SU-DHL-6 (cell line): Measurements from ENCODE around the gene SNX25.

Source experiments
- H2AFZ ChIP-seq: fragments of 200-600 bp; sonication (generic); 2 replicates; pipeline ENCODE4 v1.6.1; 2014; ENCODE audit warnings: low read depth, mild to moderate bottlenecking, moderate library complexity, mixed read lengths, antibody characterized with exemption, low read length; ENCODE audit not compliant: severe bottlenecking
- H3F3A ChIP-seq: fragments of 200-600 bp; shearing (Covaris generic); 2 replicates; pipeline ENCODE4 v1.6.0; 2016; ENCODE audit warnings: antibody characterized with exemption, mild to moderate bottlenecking; ENCODE audit not compliant: insufficient read depth
- H3K27ac ChIP-seq: fragments of 200-600 bp; sonication (generic); 2 replicates; pipeline ENCODE4 v1.5.1; 2016; ENCODE audit warnings: low read depth, mild to moderate bottlenecking, low read length, moderate library complexity, mixed read lengths
- H3K27me3 ChIP-seq: fragments of 200-600 bp; sonication (generic), shearing (Covaris generic); 2 replicates; pipeline ENCODE4 v1.6.0; 2014; ENCODE audit warnings: mild to moderate bottlenecking, low read length
- H3K36me3 ChIP-seq: fragments of 200-600 bp; sonication (generic); 2 replicates; pipeline ENCODE4 v1.6.1; 2014; ENCODE audit warnings: mild to moderate bottlenecking, low read length, mixed read lengths
- H3K4me2 ChIP-seq: fragments of 300-600, 200-600 bp; shearing (Covaris generic), sonication (generic); 2 replicates; pipeline ENCODE4 v1.6.0; 2014; ENCODE audit warnings: low read length, low read depth, mild to moderate bottlenecking; ENCODE audit not compliant: poor library complexity, severe bottlenecking
- H3K4me3 ChIP-seq: fragments of 200-600 bp; sonication (generic); 2 replicates; pipeline ENCODE4 v1.5.1; 2014; ENCODE audit warnings: antibody characterized with exemption, low read length, mild to moderate bottlenecking, mixed read lengths; ENCODE audit not compliant: insufficient read depth, poor library complexity, severe bottlenecking
- H3K79me2 ChIP-seq: fragments of 200-600 bp; sonication (generic); 2 replicates; pipeline ENCODE4 v1.6.1; 2014; ENCODE audit warnings: mild to moderate bottlenecking, low read length, moderate library complexity; ENCODE audit not compliant: insufficient read depth
- H3K9ac ChIP-seq: fragments of 200-600 bp; sonication (generic); 2 replicates; pipeline ENCODE4 v1.7.0; 2014; ENCODE audit warnings: mild to moderate bottlenecking, low read length
- H3K9me2 ChIP-seq: fragments of 200-600 bp; sonication (generic); replicated peaks from 2 replicates; pipeline ENCODE4 v1.6.1; 2014; ENCODE audit warnings: low read length; ENCODE audit not compliant: insufficient read depth
- H3K9me3 ChIP-seq: fragments of 200-600 bp; sonication (generic); 2 replicates; pipeline ENCODE4 v1.6.1; 2014; ENCODE audit warnings: low read length, mixed read lengths; ENCODE audit not compliant: insufficient read depth
- H4K20me1 ChIP-seq: fragments of 200-600 bp; sonication (generic); 2 replicates; pipeline ENCODE4 v1.6.1; 2014; ENCODE audit warnings: low read depth, mild to moderate bottlenecking, antibody characterized with exemption, low read length, moderate library complexity, mixed read lengths
- EZH2phosphoT487 ChIP-seq: fragments of 200-600 bp; sonication (generic), shearing (Covaris generic); conservative IDR thresholded peaks from 2 replicates; pipeline ENCODE4 v1.6.1; 2018; ENCODE audit warnings: mild to moderate bottlenecking, antibody characterized with exemption, low read length, moderate library complexity, mixed read lengths
- TF ChIP-seq, protein P1 (sequence below): fragments of 200-600 bp; sonication (generic); IDR thresholded peaks from one replicate; pipeline ENCODE4 v1.5.1; 2017; ENCODE audit warnings: antibody characterized with exemption, mild to moderate bottlenecking, low read length, moderate library complexity; ENCODE audit not compliant: insufficient read depth, poor library complexity, severe bottlenecking

SNX25 gene

DNA sequence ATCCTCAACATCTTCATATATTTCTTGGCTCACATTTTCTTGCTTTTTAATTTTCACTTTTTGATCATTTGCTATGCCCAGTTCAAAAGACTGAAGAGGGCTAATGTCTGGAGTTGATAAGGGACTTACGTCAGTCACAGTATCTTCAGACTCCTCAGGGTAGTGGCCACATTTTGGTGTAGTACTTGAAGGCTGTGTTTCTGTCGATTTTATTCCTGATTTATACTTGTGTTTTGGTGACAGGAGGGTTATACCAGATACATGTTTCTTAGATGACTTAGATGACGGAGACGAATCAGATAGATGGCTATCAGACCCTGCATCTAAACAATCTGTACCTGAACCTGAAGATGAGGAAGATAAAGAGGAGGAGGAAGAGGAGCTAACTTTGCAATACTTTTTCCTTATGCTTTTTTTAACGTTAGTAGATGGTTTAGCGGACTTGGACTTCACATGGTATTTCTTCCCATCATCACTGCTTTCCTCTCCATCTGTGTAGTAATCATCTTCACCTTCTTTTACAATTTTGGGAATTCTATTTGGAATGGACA lies 19.0 kb upstream of the SNX25 start:
- no peak overlapping the region for H3K4me2 ChIP-seq
- peaks cover 79% of the 10 kb centered on the region for H3K79me2 ChIP-seq
- peaks cover 15% of the 10 kb centered on the region; the same call in 1 of the 2 replicates for H3K36me3 ChIP-seq
- H4K20me1 ChIP-seq: no peaks in the 10 kb centered on the region
- no peak overlapping the region for H3K27ac ChIP-seq
- no peak overlapping the region for H3K4me3 ChIP-seq
- no peak overlapping the region for H3K9ac ChIP-seq
- no peaks in the 10 kb centered on the region for H3K27me3 ChIP-seq
- H2AFZ ChIP-seq: no peak overlapping the region
- no peaks in the 10 kb centered on the region for H3K9me3 ChIP-seq
- H3K9me2 ChIP-seq: no peaks in the 10 kb centered on the region
- no peaks in the 10 kb centered on the region for H3F3A ChIP-seq
- TF ChIP-seq EZH2phosphoT487: no peak
- TF ChIP-seq, protein P1, sequence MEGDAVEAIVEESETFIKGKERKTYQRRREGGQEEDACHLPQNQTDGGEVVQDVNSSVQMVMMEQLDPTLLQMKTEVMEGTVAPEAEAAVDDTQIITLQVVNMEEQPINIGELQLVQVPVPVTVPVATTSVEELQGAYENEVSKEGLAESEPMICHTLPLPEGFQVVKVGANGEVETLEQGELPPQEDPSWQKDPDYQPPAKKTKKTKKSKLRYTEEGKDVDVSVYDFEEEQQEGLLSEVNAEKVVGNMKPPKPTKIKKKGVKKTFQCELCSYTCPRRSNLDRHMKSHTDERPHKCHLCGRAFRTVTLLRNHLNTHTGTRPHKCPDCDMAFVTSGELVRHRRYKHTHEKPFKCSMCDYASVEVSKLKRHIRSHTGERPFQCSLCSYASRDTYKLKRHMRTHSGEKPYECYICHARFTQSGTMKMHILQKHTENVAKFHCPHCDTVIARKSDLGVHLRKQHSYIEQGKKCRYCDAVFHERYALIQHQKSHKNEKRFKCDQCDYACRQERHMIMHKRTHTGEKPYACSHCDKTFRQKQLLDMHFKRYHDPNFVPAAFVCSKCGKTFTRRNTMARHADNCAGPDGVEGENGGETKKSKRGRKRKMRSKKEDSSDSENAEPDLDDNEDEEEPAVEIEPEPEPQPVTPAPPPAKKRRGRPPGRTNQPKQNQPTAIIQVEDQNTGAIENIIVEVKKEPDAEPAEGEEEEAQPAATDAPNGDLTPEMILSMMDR: no peak

DNA sequence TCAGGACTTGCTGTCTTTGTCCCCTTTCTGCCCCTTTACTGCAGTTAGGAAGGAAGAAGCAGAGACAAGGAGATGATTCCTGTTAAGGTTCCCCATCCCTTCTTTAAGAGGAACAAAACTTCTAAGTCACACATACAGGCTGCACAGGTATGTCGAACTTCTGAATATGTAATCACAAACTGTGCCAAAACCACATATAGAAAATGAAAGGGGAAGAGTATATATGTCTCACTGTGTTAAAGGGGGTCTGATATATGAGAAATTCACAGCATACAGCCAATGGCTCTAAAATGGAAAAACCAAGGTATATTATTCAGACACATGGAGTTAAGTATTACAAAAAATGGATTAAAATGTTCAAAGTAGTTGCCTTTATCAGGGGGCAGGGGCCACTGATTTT lies 17.3 kb upstream of the SNX25 start:
- Histone ChIP-seq H2AFZ (no peak overlapping the region), H3K27me3 (no peaks in the 10 kb centered on the region), H3K9ac (no peak overlapping the region), H3K9me3 (no peaks in the 10 kb centered on the region), H4K20me1 (no peaks in the 10 kb centered on the region), H3K79me2 (peaks cover 75% of the 10 kb centered on the region), H3K4me3 (no peak overlapping the region), H3K9me2 (no peaks in the 10 kb centered on the region), H3K36me3 (peaks cover 15% of the 10 kb centered on the region; the same call in 1 of the 2 replicates), H3K4me2 (peak overlapping the region; percentile 12), H3F3A (0 out of 2 replicates have a peak, but pooled peaks cover 1% of the 10 kb centered on the region), H3K27ac (no peak overlapping the region)
- TF ChIP-seq, protein P1: no peak
- no peak for TF ChIP-seq EZH2phosphoT487

DNA sequence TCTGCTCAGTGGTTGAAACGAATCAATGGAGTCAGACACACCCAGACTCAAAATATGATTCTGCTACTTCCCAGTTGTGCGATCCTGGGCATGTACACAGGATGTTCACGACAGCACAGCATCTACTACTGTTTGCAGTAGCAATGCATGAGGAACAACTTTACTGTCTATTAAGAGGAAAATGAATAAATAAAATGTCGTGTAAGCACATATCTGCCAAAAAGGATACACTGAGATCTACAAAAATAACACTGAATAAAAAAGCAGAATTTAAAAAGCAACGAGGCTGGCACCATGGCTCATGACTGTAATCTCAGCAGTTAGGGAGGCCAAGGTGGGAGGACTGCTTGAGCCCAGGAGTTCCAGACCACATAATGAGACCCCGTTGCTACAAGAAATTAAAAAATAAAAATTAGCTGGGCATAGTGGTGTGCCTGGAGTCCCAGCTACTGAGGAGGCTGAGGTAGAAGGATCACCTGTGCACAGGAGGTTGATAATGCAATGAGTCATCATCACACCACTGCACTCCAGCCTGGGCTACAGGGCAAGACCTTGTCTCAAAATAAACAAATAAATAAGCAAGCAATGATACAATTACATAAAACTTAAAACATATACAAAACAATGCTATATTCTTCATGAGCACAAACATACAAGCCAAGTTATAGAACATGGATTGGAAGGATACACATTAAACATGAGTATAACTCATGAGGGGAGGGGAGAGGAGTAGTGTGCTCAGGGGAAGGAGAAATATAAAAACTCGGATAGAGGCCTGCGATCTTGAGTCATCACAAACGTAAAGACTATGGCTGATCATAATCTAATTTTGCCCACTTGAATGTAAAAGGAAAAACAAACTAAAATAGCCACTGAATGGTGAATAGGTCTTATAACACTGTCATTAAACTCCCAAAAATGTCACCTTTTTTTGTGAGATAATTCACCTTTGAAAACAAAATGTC lies 14.2 kb upstream of the SNX25 start:
- Histone ChIP-seq H3K4me2 (no peak overlapping the region), H3F3A (0 out of 2 replicates have a peak, but pooled peaks cover 3% of the 10 kb centered on the region), H2AFZ (no peak overlapping the region), H3K27me3 (no peaks in the 10 kb centered on the region), H3K36me3 (peaks cover 3% of the 10 kb centered on the region; the same call in 1 of the 2 replicates), H4K20me1 (no peaks in the 10 kb centered on the region), H3K9ac (no peak overlapping the region), H3K9me3 (no peaks in the 10 kb centered on the region), H3K79me2 (peaks cover 71% of the 10 kb centered on the region), H3K4me3 (no peak overlapping the region), H3K9me2 (no peaks in the 10 kb centered on the region), H3K27ac (no peak overlapping the region)
- no peak for TF ChIP-seq EZH2phosphoT487
- TF ChIP-seq, protein P1: no peak
